HG03432 (cell line): ENCODE data around the gene TBC1D22A.

Source experiments
- ATAC-seq: cut with Tn5 transposase; IDR thresholded peaks from one replicate; pipeline ENCODE4 v1.9.1; 2021; ENCODE audit warnings: mild to moderate bottlenecking, moderate library complexity; ENCODE audit not compliant: unreplicated experiment

TBC1D22A gene

GRCh38 chr22:47142427-47143046, 380.1 kb downstream of the TBC1D22A start:
- no peak for ATAC-seq

GRCh38 chr22:47143249-47143938, 380.9 kb downstream of the TBC1D22A start:
- no peak for ATAC-seq

GRCh38 chr22:47144076-47144765, 381.8 kb downstream of the TBC1D22A start:
- ATAC-seq, result no peak

GRCh38 chr22:47144791-47145425, 382.5 kb downstream of the TBC1D22A start:
- no peak for ATAC-seq

- ATAC-seq, result no peak
These were observed 383.4 kb downstream of the TBC1D22A start for GRCh38 chr22:47145883-47146282.

- no peak for ATAC-seq
These were observed 383.9 kb downstream of the TBC1D22A start for GRCh38 chr22:47146391-47146790.

- no peak for ATAC-seq
These were observed 384.5 kb downstream of the TBC1D22A start for GRCh38 chr22:47146941-47147340.

GRCh38 chr22:47147572-47147971, 385.1 kb downstream of the TBC1D22A start:
- no peak for ATAC-seq

GRCh38 chr22:47148510-47148909, 386.1 kb downstream of the TBC1D22A start:
- ATAC-seq, result no peak

GRCh38 chr22:47148956-47149728, 386.7 kb downstream of the TBC1D22A start:
- ATAC-seq, result no peak

GRCh38 chr22:47149976-47150375, 387.5 kb downstream of the TBC1D22A start:
- ATAC-seq, result no peak

- ATAC-seq, result no peak
These were observed 388.0 kb downstream of the TBC1D22A start for GRCh38 chr22:47150426-47150825.

GRCh38 chr22:47151064-47151463, 388.6 kb downstream of the TBC1D22A start:
- no peak for ATAC-seq

GRCh38 chr22:47151490-47151889, 389.0 kb downstream of the TBC1D22A start:
- no peak for ATAC-seq

GRCh38 chr22:47152236-47152635, 389.8 kb downstream of the TBC1D22A start:
- ATAC-seq, result no peak

- no peak for ATAC-seq
These were observed 390.5 kb downstream of the TBC1D22A start for GRCh38 chr22:47152938-47153337.

GRCh38 chr22:47153854-47154525, 391.5 kb downstream of the TBC1D22A start:
- ATAC-seq, result no peak

GRCh38 chr22:47154621-47155081, 392.2 kb downstream of the TBC1D22A start:
- ATAC-seq, result no peak

- no peak for ATAC-seq
These were observed 392.9 kb downstream of the TBC1D22A start for GRCh38 chr22:47155131-47155885.
